ENCODE results near the gene HPN. TPM values are rescaled to one million over a fixed set of nuclear protein-coding genes. Genes with fewer than 3 reads are reported as not detected.

HPN gene
- total and polyA plus RNA-seq, 2 donors (not counting 3 experiments of a cell fraction or from before 2014, with no cell fraction given): 0.10 TPM; not detected in 1

GRCh38 chr19:34999498-35000337, 41.8 kb upstream of the HPN start, which contains the start of gene GRAMD1A:
GRAMD1A (plus strand) TSS chr19:35000323; CDS start chr19:35000479, 156 bp downstream.
- BruUV-seq (replicated peaks): TSS peak; percentile 76
- CTCF ChIA-PET: interaction anchor here (0.8 to 4.4 kb wide), 5 partner anchors 9 to 26 kb away, joined by 3 to 40 read pairs (median 7); no protein-coding TSS in a partner anchor
- H3K9ac ChIP-seq (replicated peaks; ENCODE audit: extremely low read depth, insufficient read depth, low read length): peak within 1 kb of the TSS; percentile 80
- peak within 1 kb of the TSS; percentile 48 for H2AFZ ChIP-seq (ENCODE audit: low read depth, low read length)
- H3K4me3 ChIP-seq (replicated peaks in 1 of 3; ENCODE audit: insufficient read depth in 1 of 3, low read depth in 1 of 3, low read length in 3 of 3): peak within 1 kb of the TSS; percentile 75 to 91 (median 83)
- no peaks in the 10 kb centered on the region for H3K27me3 ChIP-seq (ENCODE audit: control insufficient read depth in 2 of 2, insufficient read depth in 2 of 2, low read length in 2 of 2)
- FAIRE-seq (peak; percentile 88), DNase-seq (ENCODE audit: low read depth, low spot score) (peak; percentile 87)
- intact Hi-C loops (cut with micrococcal nuclease): loop anchor here (1.0 to 10.0 kb wide), 3 partner anchors 26 to 75 kb away; partner anchors contain the start of gene ZNF30
- no peaks in the 10 kb centered on the region for H3K9me1 ChIP-seq (replicated peaks; ENCODE audit: control insufficient read depth, extremely low read depth, insufficient read depth, low read length)
- peaks cover 0 to 4% of the 10 kb centered on the region in 2 experiments for H3K36me3 ChIP-seq (ENCODE audit: control insufficient read depth in 2 of 2, extremely low read depth in 1 of 2, insufficient read depth in 2 of 2, low read length in 2 of 2)
- dilution Hi-C loops (cut with MboI; ENCODE audit: extremely low pct_ligation_motif_present, low sequenced_read_pairs): no loop called here
- TF ChIP-seq POLR2AphosphoS5 (IDR thresholded peaks at IDR 0.05; ENCODE audit: insufficient read depth, low read depth, low read length): peak; percentile 55
- TF ChIP-seq MYC (IDR thresholded peaks at IDR 0.05; ENCODE audit: low read depth, low read length): no peak
- TF ChIP-seq POLR2A (IDR thresholded peaks at IDR 0.05; ENCODE audit: low read depth, low read length): peak; percentile 84
- TF ChIP-seq CTCF (IDR thresholded peaks at IDR 0.05; ENCODE audit: extremely low read depth in 1 of 2, insufficient read depth in 1 of 2, low read depth in 1 of 2, low read length in 2 of 2): no peak
- no peak for TF ChIP-seq JUN (IDR thresholded peaks at IDR 0.05; ENCODE audit: borderline replicate concordance, insufficient read depth, insufficient read length, low read depth)
- no peak for TF ChIP-seq GATA2 (IDR thresholded peaks at IDR 0.05; ENCODE audit: insufficient read depth, insufficient read length, low read depth, low read length)
- TF ChIP-seq, protein P1, sequence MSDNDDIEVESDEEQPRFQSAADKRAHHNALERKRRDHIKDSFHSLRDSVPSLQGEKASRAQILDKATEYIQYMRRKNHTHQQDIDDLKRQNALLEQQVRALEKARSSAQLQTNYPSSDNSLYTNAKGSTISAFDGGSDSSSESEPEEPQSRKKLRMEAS (IDR thresholded peaks at IDR 0.05; ENCODE audit: insufficient read depth, insufficient read length): no peak
- TF ChIP-seq FOS (IDR thresholded peaks at IDR 0.05; ENCODE audit: borderline replicate concordance, insufficient read depth, low read length): no peak
- TF ChIP-seq EZH2 (IDR thresholded peaks at IDR 0.05; ENCODE audit: borderline replicate concordance, low read depth, low read length, severe bottlenecking): no peak
- peaks cover 39% of the 10 kb centered on the region for H3K79me2 ChIP-seq (ENCODE audit: control insufficient read depth, insufficient read depth, low read length)
- H3K4me2 ChIP-seq (ENCODE audit: insufficient read depth, low read length): peak within 1 kb of the TSS; percentile 88
- no peaks in the 10 kb centered on the region for H4K20me1 ChIP-seq (replicated peaks; ENCODE audit: control insufficient read depth, extremely low read depth, insufficient read depth, low read length)
- no peaks in the 10 kb centered on the region for H3K9me3 ChIP-seq (replicated peaks; ENCODE audit: control insufficient read depth, insufficient read depth, low read length)
- peaks cover 66% of the 10 kb centered on the region for H3K4me1 ChIP-seq (ENCODE audit: control insufficient read depth, extremely low read depth, insufficient read depth, low read length)
- peak within 1 kb of the TSS; percentile 89 for H3K27ac ChIP-seq (ENCODE audit: insufficient read depth, low read depth, low read length)
- POLR2A ChIA-PET: interaction anchor here (1.3 kb wide), 1 partner anchor 14 kb away, joined by 3 read pairs; no protein-coding TSS in a partner anchor
